ENCODE results near the gene PAF1. TPM values are rescaled to one million over a fixed set of nuclear protein-coding genes. Genes with fewer than 3 reads are reported as not detected.
"Not testable (repeated sequence)": the region's sequence is repeated elsewhere in the genome, so short reads cannot be mapped to it uniquely, and the experiment has no call there.

Gene PAF1
- total RNA-seq, 1 donor from 2014 or later: 36.2 TPM

DNA sequence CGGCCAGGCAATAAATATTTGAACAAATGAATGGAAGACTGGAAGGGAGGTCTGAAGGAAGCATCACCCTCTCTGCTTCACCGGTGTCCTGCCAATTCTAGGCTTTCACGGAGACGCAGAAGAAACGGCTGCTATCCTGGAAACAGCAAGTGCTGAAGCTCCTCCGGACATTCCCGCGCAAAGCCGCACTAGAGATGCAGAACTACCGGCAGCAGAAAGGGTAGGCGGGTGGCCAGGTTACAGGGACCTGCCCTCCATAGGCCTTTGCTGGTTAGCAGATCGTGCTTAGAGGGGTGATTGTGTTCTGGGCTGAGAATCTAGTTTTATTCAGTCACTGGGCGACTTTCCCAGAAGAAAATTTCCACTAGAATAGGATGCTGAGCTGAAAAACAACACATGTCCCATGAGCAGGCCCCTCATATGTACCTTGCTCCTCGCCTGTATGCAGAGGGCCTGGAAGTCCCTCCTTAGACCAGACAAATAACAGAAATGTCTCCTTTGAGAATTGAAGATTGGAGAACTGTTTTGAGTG is 11.0 kb downstream of the PAF1 start:
- Mint-ChIP-seq H3K27ac (ENCODE audit: unreplicated experiment) (no peak overlapping the region), H3K4me1 (ENCODE audit: low read depth, unreplicated experiment) (no peaks in the 10 kb centered on the region), H3K27me3 (ENCODE audit: unreplicated experiment) (peaks cover 2% of the 10 kb centered on the region), H3K36me3 (ENCODE audit: unreplicated experiment) (peaks cover 10% of the 10 kb centered on the region), H3K9me3 (ENCODE audit: unreplicated experiment) (peaks cover 4% of the 10 kb centered on the region), H3K4me3 (ENCODE audit: unreplicated experiment) (no peak overlapping the region)
- TF ChIP-seq, protein P1, sequence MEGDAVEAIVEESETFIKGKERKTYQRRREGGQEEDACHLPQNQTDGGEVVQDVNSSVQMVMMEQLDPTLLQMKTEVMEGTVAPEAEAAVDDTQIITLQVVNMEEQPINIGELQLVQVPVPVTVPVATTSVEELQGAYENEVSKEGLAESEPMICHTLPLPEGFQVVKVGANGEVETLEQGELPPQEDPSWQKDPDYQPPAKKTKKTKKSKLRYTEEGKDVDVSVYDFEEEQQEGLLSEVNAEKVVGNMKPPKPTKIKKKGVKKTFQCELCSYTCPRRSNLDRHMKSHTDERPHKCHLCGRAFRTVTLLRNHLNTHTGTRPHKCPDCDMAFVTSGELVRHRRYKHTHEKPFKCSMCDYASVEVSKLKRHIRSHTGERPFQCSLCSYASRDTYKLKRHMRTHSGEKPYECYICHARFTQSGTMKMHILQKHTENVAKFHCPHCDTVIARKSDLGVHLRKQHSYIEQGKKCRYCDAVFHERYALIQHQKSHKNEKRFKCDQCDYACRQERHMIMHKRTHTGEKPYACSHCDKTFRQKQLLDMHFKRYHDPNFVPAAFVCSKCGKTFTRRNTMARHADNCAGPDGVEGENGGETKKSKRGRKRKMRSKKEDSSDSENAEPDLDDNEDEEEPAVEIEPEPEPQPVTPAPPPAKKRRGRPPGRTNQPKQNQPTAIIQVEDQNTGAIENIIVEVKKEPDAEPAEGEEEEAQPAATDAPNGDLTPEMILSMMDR (IDR thresholded peaks at IDR 0.05; ENCODE audit: partially characterized antibody, unreplicated experiment): no peak
- no peak for DNase-seq

DNA sequence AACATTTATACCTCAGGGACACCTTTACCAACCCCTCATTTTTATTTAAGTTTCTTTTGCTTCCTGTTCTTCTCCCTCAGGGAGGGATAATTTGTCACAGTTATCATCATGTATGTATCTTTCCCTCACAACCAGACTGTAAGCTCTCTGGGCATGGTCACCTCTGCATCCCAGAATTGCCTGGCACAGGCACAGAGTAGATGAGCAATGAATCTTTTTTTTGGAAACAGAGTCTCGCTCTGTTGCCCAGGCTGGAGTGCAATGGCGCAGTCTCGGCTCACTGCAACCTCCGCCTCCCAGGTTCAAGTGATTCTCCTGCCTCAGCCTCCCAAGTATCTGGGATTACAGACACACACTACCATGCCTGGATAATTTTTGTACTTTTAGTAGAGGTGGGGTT is 11.5 kb downstream of the PAF1 start:
- peaks cover 10% of the 10 kb centered on the region for H3K36me3 Mint-ChIP-seq (ENCODE audit: unreplicated experiment)
- not testable (repeated sequence) for H3K4me1 Mint-ChIP-seq (ENCODE audit: low read depth, unreplicated experiment); H3K9me3 Mint-ChIP-seq (ENCODE audit: unreplicated experiment); H3K4me3 Mint-ChIP-seq (ENCODE audit: unreplicated experiment); H3K27me3 Mint-ChIP-seq (ENCODE audit: unreplicated experiment); DNase-seq
- H3K27ac Mint-ChIP-seq (ENCODE audit: unreplicated experiment): peak overlapping the region; percentile 14

DNA sequence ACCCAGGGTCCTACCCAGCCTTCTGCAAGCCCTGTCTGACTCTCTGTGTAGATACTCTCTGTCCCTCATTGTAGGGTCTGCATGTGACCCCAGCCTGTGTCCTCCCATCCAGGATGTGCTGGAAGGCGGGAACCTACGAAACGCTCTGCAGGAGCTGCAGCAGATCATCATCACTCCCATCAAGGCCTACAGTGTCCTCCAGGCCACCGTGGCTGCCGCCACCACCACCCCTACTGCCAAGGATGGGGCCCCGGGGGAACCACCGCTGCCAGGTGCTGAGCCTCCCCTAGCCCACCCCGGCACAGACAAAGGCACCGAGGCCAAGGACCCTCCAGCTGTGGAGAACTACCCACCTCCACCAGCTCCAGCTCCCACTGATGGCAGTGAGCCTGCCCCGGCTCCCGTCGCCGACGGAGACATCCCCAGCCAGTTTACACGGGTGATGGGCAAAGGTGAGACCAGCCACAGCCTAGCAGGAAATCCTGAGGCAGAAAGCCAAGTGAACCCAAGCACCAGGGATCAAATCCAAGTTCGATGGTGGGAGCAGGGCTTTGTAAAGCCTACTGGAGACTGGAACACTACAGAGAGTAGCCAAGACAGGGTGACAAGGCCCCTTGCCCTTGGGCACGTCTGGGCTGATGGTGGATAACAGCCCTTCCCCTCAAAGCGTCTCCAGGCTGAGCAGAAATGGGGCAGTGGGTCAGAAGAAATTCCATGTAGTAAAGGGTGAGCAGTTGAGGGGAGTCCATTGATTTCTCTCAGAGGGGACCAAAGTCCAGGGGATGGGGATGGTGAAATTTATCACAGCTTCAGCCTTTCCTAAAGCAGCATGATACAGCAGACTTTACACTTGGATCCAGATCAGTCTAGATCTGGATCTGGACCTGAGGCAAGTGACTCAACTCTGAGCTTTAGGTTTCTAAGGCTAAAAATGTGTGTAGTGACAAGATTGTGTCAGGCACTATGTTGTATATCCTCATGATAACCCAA is 13.2 kb downstream of the PAF1 start:
- TF ChIP-seq, protein P1 (IDR thresholded peaks at IDR 0.05; ENCODE audit: partially characterized antibody, unreplicated experiment): no peak
- no peak for DNase-seq
- Mint-ChIP-seq H3K36me3 (ENCODE audit: unreplicated experiment) (peaks cover 14% of the 10 kb centered on the region), H3K27me3 (ENCODE audit: unreplicated experiment) (peaks cover 2% of the 10 kb centered on the region), H3K27ac (ENCODE audit: unreplicated experiment) (no peak overlapping the region), H3K4me1 (ENCODE audit: low read depth, unreplicated experiment) (no peaks in the 10 kb centered on the region), H3K9me3 (ENCODE audit: unreplicated experiment) (peaks cover 7% of the 10 kb centered on the region), H3K4me3 (ENCODE audit: unreplicated experiment) (no peak overlapping the region)

DNA sequence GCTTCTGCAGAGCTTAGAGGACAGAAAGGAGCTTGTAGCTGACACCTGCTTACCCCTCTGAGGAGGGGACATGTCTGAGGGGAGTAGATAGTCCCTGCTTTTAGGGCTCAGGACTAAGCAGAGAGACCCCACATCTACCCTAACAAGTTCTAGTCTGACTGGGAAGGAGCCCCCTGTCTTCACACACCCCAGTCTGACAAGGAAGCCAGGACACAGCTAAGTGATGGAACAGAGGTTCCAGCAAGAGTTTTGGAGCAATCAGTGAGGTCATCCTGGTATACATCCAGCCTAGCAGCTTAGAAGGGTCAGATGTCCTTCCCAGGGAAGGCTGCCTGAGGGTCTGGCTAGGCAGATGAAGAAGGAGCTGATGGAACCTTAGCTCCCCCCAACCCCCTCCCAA is 15.0 kb downstream of the PAF1 start:
- TF ChIP-seq, protein P1 (IDR thresholded peaks at IDR 0.05; ENCODE audit: partially characterized antibody, unreplicated experiment): no peak
- no peaks in the 10 kb centered on the region for H3K4me1 Mint-ChIP-seq (ENCODE audit: low read depth, unreplicated experiment)
- peaks cover 14% of the 10 kb centered on the region for H3K36me3 Mint-ChIP-seq (ENCODE audit: unreplicated experiment)
- H3K27me3 Mint-ChIP-seq (ENCODE audit: unreplicated experiment): peaks cover 4% of the 10 kb centered on the region
- no peak overlapping the region for H3K27ac Mint-ChIP-seq (ENCODE audit: unreplicated experiment)
- no peak overlapping the region for H3K4me3 Mint-ChIP-seq (ENCODE audit: unreplicated experiment)
- DNase-seq: no peak
- H3K9me3 Mint-ChIP-seq (ENCODE audit: unreplicated experiment): peaks cover 4% of the 10 kb centered on the region

DNA sequence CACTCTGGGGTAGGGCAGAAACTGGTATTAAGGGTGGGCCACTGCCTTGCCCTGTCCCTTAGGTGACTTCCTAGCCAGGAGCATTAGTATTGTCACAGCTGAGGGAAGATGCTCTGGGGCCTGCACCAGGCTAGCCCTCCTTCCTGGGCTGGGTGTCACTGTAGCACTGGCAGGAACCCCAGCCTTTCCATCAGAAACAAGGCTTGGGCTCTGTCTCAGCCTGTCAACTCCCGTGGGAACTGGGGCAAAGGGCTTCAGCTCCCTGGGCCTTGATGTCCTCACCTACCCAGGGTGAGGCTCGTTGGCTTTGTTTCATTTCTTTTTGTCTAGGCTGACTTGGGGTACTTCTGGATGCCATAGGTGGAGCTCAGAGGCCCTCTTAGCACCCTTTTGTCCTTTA is 18.0 kb downstream of the PAF1 start:
- H3K9me3 Mint-ChIP-seq (ENCODE audit: unreplicated experiment): peaks cover 7% of the 10 kb centered on the region
- no peaks in the 10 kb centered on the region for H3K4me1 Mint-ChIP-seq (ENCODE audit: low read depth, unreplicated experiment)
- no peak overlapping the region for H3K27ac Mint-ChIP-seq (ENCODE audit: unreplicated experiment)
- TF ChIP-seq, protein P1 (IDR thresholded peaks at IDR 0.05; ENCODE audit: partially characterized antibody, unreplicated experiment): no peak
- no peak overlapping the region for H3K4me3 Mint-ChIP-seq (ENCODE audit: unreplicated experiment)
- peaks cover 6% of the 10 kb centered on the region for H3K27me3 Mint-ChIP-seq (ENCODE audit: unreplicated experiment)
- DNase-seq: no peak
- peaks cover 8% of the 10 kb centered on the region for H3K36me3 Mint-ChIP-seq (ENCODE audit: unreplicated experiment)

Measured in glutamatergic neuron (in vitro differentiated cells).